ENCODE measurements around the gene ZDHHC24.
A peak's percentile ranks its signal among the peaks of the same experiment; 100 is the strongest.

ZDHHC24 gene

DNA sequence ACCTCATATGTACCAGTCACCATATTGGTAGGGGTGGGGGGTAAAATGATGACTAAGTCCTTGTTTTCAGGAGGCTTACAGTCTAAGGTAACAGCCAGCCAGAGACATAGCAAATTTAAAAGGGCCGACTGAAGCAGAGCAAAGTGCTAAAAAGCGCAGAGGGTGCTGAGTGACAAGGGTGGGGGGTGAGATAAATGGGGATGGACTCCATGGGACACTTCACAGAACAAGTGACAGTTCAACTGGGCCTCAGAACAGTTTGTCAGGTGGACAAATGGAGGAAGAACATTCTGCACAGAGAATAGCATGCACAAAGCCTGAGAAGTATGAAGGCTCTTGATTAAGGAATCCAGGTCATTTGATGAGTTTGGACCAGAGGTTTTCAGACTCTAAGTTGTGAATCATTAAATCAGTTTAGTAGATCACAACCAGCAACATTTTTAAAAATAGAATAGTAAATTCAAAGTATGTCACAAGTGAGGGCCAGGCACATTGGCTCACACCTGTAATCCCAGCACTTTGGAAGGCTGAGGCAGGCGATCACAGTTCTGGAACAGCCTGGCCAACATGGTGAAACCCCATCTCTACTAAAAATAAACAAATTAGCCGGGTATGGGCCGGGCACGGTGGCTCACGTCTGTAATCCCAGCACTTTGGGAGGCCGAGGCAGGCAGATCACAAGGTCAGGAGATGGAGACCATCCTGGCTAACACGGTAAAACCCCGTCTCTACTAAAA lies 21.4 kb downstream of the ZDHHC24 start:
- Histone ChIP-seq H2AFZ (ENCODE audit: low read depth, low read length) (no peak overlapping the region), H3K27me3 (ENCODE audit: insufficient read depth, low read length, poor library complexity) (no peaks in the 10 kb centered on the region), H3K27ac (ENCODE audit: low read length) (no peak overlapping the region), H3K4me3 (ENCODE audit: low read depth in 1 of 2, low read length in 2 of 2) (no peak overlapping the region), H3K4me2 (ENCODE audit: insufficient read depth, low read length) (no peak overlapping the region), H3K36me3 (ENCODE audit: insufficient read depth, low read length) (peaks cover 38% of the 10 kb centered on the region; the same call in 1 of the 2 replicates), H3K9me3 (ENCODE audit: insufficient read depth, low read length, severe bottlenecking) (no peaks in the 10 kb centered on the region), H3K9ac (ENCODE audit: low read depth, low read length) (no peak overlapping the region), H3K79me2 (ENCODE audit: insufficient read depth, low read length) (no peaks in the 10 kb centered on the region), H3K4me1 (ENCODE audit: insufficient read depth, low read length) (no peaks in the 10 kb centered on the region), H4K20me1 (ENCODE audit: insufficient read depth, low read length) (no peaks in the 10 kb centered on the region)
- no peak for TF ChIP-seq EZH2 (IDR thresholded peaks at IDR 0.05; ENCODE audit: borderline replicate concordance, low read depth, low read length, severe bottlenecking)
- TF ChIP-seq, protein P1, sequence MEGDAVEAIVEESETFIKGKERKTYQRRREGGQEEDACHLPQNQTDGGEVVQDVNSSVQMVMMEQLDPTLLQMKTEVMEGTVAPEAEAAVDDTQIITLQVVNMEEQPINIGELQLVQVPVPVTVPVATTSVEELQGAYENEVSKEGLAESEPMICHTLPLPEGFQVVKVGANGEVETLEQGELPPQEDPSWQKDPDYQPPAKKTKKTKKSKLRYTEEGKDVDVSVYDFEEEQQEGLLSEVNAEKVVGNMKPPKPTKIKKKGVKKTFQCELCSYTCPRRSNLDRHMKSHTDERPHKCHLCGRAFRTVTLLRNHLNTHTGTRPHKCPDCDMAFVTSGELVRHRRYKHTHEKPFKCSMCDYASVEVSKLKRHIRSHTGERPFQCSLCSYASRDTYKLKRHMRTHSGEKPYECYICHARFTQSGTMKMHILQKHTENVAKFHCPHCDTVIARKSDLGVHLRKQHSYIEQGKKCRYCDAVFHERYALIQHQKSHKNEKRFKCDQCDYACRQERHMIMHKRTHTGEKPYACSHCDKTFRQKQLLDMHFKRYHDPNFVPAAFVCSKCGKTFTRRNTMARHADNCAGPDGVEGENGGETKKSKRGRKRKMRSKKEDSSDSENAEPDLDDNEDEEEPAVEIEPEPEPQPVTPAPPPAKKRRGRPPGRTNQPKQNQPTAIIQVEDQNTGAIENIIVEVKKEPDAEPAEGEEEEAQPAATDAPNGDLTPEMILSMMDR (IDR thresholded peaks at IDR 0.05; ENCODE audit: borderline replicate concordance, extremely low read depth, low read length, poor library complexity, severe bottlenecking), result no peak
- ATAC-seq (ENCODE audit: insufficient read depth, low read depth) (no peak), DNase-seq (no peak)

DNA sequence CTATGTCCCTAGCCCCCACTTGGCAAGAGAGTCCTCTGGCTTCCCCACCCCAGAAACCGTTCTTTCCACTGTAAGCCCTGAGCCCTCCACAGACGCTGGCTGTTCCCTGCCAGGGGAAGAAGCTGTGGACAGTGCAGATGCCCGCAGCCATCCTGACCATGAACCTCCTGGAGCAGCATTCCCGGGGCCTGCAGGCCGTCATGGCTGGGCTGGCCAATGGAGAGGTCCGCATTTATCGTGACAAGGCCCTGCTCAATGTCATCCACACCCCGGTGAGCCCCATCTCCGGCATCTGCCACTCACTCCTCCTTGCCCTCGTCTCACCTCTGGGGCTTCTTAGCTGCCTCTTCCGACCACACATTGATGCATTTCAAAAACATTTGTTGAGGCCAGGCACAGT lies 22.2 kb downstream of the ZDHHC24 start:
- no peaks in the 10 kb centered on the region for H3K27me3 ChIP-seq (ENCODE audit: insufficient read depth, low read length, poor library complexity)
- H3K4me2 ChIP-seq (ENCODE audit: insufficient read depth, low read length), result no peak overlapping the region
- DNase-seq, result no peak
- H3K36me3 ChIP-seq (ENCODE audit: insufficient read depth, low read length), result peaks cover 37% of the 10 kb centered on the region; the same call in 1 of the 2 replicates
- no peak for ATAC-seq (ENCODE audit: insufficient read depth, low read depth)
- H3K4me3 ChIP-seq (ENCODE audit: low read depth in 1 of 2, low read length in 2 of 2), result no peak overlapping the region
- H3K9me3 ChIP-seq (ENCODE audit: insufficient read depth, low read length, severe bottlenecking), result no peaks in the 10 kb centered on the region
- H3K79me2 ChIP-seq (ENCODE audit: insufficient read depth, low read length), result no peaks in the 10 kb centered on the region
- H3K4me1 ChIP-seq (ENCODE audit: insufficient read depth, low read length), result no peaks in the 10 kb centered on the region
- no peaks in the 10 kb centered on the region for H4K20me1 ChIP-seq (ENCODE audit: insufficient read depth, low read length)
- H3K9ac ChIP-seq (ENCODE audit: low read depth, low read length), result no peak overlapping the region
- no peak overlapping the region for H3K27ac ChIP-seq (ENCODE audit: low read length)
- no peak overlapping the region for H2AFZ ChIP-seq (ENCODE audit: low read depth, low read length)
- no peak for TF ChIP-seq EZH2 (IDR thresholded peaks at IDR 0.05; ENCODE audit: borderline replicate concordance, low read depth, low read length, severe bottlenecking)
- TF ChIP-seq, protein P1 (IDR thresholded peaks at IDR 0.05; ENCODE audit: borderline replicate concordance, extremely low read depth, low read length, poor library complexity, severe bottlenecking), result no peak

DNA sequence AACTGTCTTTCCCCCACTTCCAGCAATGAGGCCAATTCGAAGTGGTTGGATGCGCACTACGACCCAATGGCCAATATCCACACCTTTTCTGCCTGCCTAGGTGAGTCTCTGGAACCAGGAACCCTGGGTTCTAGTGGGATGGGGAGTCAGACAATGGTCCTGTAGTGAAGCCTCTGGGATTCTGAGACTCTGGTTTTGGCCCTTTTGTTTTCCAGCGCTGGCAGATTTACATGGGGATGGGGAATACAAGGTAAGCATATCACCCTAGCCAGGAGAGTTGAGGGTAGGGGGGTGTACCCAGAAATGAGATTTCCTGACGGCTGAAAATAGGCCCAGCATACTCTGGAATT lies 34.9 kb downstream of the ZDHHC24 start:
- Histone ChIP-seq H4K20me1 (ENCODE audit: insufficient read depth, low read length) (no peaks in the 10 kb centered on the region), H3K4me3 (ENCODE audit: low read depth in 1 of 2, low read length in 2 of 2) (peak overlapping the region; percentile 83 to 88), H3K4me2 (ENCODE audit: insufficient read depth, low read length) (peak overlapping the region; percentile 95), H3K9ac (ENCODE audit: low read depth, low read length) (peak overlapping the region; percentile 67), H3K27ac (ENCODE audit: low read length) (peak overlapping the region; percentile 55), H2AFZ (ENCODE audit: low read depth, low read length) (peak overlapping the region; percentile 96), H3K36me3 (ENCODE audit: insufficient read depth, low read length) (peaks cover 39% of the 10 kb centered on the region), H3K4me1 (ENCODE audit: insufficient read depth, low read length) (peaks cover 24% of the 10 kb centered on the region), H3K79me2 (ENCODE audit: insufficient read depth, low read length) (peaks cover 15% of the 10 kb centered on the region), H3K27me3 (ENCODE audit: insufficient read depth, low read length, poor library complexity) (no peaks in the 10 kb centered on the region), H3K9me3 (ENCODE audit: insufficient read depth, low read length, severe bottlenecking) (no peaks in the 10 kb centered on the region)
- ATAC-seq (ENCODE audit: insufficient read depth, low read depth) (no peak), DNase-seq (no peak)
- TF ChIP-seq, protein P1 (IDR thresholded peaks at IDR 0.05; ENCODE audit: borderline replicate concordance, extremely low read depth, low read length, poor library complexity, severe bottlenecking), result no peak
- no peak for TF ChIP-seq EZH2 (IDR thresholded peaks at IDR 0.05; ENCODE audit: borderline replicate concordance, low read depth, low read length, severe bottlenecking)
